ENCODE results near the gene SLC17A2. TPM values are rescaled to one million over a fixed set of nuclear protein-coding genes. Genes with fewer than 3 reads are reported as not detected.

SLC17A2 gene
- total RNA-seq, 6 experiments from 2014 or later: 23.3 to 40.7 (median 33.4) TPM

GRCh38 chr6:25954756-25955155 is 24.3 kb upstream of the SLC17A2 start:
- WGBS (ENCODE audit: insufficient coverage, low coverage, low lambda C conversion rate, missing lambda C conversion rate): no CpG with 5 or more reads among the region's 1 CpG
- no peak for TF ChIP-seq CTCF (IDR thresholded peaks at IDR 0.05)
- Histone ChIP-seq H3K4me3 (no peak overlapping the region), H3K4me1 (no peaks in the 10 kb centered on the region), H3K36me3 (no peaks in the 10 kb centered on the region), H3K9me3 (no peaks in the 10 kb centered on the region), H3K27ac (no peak overlapping the region), H3K27me3 (no peaks in the 10 kb centered on the region)
- ATAC-seq (no peak), DNase-seq (no peak)
- intact Hi-C loops (cut with DNase I): no loop called here

GRCh38 chr6:25953733-25954132 is 23.2 kb upstream of the SLC17A2 start:
- no peaks in the 10 kb centered on the region for H3K27me3 ChIP-seq
- WGBS (ENCODE audit: insufficient coverage, low coverage, low lambda C conversion rate, missing lambda C conversion rate): 0% methylated on average over 1 of the region's 3 CpGs
- no peaks in the 10 kb centered on the region for H3K9me3 ChIP-seq
- TF ChIP-seq POLR2A (IDR thresholded peaks at IDR 0.05) (no peak), CTCF (IDR thresholded peaks at IDR 0.05) (no peak)
- ATAC-seq (no peak), DNase-seq (no peak)
- intact Hi-C loops (cut with DNase I): no loop called here
- H3K4me3 ChIP-seq: no peak overlapping the region
- no peak overlapping the region for H3K27ac ChIP-seq
- no peaks in the 10 kb centered on the region for H3K4me1 ChIP-seq
- no peaks in the 10 kb centered on the region for H3K36me3 ChIP-seq

GRCh38 chr6:25952535-25952934 is 22.0 kb upstream of the SLC17A2 start:
- intact Hi-C loops (cut with DNase I): no loop called here
- no peaks in the 10 kb centered on the region for H3K36me3 ChIP-seq
- no peak overlapping the region for H3K27ac ChIP-seq
- H3K4me3 ChIP-seq: no peak overlapping the region
- H3K4me1 ChIP-seq: no peaks in the 10 kb centered on the region
- 90% methylated on average over 2 of the region's 2 CpGs for WGBS (ENCODE audit: insufficient coverage, low coverage, low lambda C conversion rate, missing lambda C conversion rate)
- H3K27me3 ChIP-seq: no peaks in the 10 kb centered on the region
- DNase-seq (no peak), ATAC-seq (no peak)
- TF ChIP-seq POLR2A (IDR thresholded peaks at IDR 0.05) (no peak), CTCF (IDR thresholded peaks at IDR 0.05) (no peak)
- H3K9me3 ChIP-seq: no peaks in the 10 kb centered on the region

GRCh38 chr6:25951296-25952032 is 21.0 kb upstream of the SLC17A2 start:
- H3K27me3 ChIP-seq: no peaks in the 10 kb centered on the region
- H3K36me3 ChIP-seq: no peaks in the 10 kb centered on the region
- no peaks in the 10 kb centered on the region for H3K9me3 ChIP-seq
- no peak overlapping the region for H3K4me3 ChIP-seq
- H3K4me1 ChIP-seq: no peaks in the 10 kb centered on the region
- DNase-seq (no peak), ATAC-seq (no peak)
- no peak overlapping the region for H3K27ac ChIP-seq
- intact Hi-C loops (cut with DNase I): no loop called here
- TF ChIP-seq POLR2A (IDR thresholded peaks at IDR 0.05): no peak
- TF ChIP-seq CTCF (IDR thresholded peaks at IDR 0.05): no peak
- 91% methylated on average over 6 of the region's 7 CpGs for WGBS (ENCODE audit: insufficient coverage, low coverage, low lambda C conversion rate, missing lambda C conversion rate)
